ENCODE measurements around the gene OR6K3. TPM values are rescaled to one million over a fixed set of nuclear protein-coding genes. Genes with fewer than 3 reads are reported as not detected.
"Not testable (repeated sequence)": the region's sequence is repeated elsewhere in the genome, so short reads cannot be mapped to it uniquely, and the experiment has no call there.

OR6K3 gene
- total RNA-seq, 2 donors from 2014 or later, result not detected

DNA sequence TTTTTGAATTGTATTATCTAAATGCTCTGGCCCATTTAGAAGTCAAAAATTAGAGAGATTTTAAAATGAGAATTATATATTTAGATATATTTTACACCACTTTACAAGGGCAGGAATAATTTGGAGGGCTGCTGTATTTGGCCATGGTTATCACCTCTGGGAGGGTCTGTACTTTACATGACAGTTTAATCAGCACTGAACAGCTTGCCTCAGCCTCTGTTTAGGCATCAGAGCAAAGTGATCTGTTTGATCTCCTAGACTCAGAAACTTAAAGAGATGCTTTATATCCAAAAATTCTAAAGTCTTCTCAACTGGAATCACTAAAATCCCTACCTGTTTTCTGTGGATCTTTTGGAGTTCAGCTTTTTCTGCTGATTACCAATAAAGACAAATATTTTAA, 28.6 kb downstream of the OR6K3 start:
- TF ChIP-seq, protein P1, sequence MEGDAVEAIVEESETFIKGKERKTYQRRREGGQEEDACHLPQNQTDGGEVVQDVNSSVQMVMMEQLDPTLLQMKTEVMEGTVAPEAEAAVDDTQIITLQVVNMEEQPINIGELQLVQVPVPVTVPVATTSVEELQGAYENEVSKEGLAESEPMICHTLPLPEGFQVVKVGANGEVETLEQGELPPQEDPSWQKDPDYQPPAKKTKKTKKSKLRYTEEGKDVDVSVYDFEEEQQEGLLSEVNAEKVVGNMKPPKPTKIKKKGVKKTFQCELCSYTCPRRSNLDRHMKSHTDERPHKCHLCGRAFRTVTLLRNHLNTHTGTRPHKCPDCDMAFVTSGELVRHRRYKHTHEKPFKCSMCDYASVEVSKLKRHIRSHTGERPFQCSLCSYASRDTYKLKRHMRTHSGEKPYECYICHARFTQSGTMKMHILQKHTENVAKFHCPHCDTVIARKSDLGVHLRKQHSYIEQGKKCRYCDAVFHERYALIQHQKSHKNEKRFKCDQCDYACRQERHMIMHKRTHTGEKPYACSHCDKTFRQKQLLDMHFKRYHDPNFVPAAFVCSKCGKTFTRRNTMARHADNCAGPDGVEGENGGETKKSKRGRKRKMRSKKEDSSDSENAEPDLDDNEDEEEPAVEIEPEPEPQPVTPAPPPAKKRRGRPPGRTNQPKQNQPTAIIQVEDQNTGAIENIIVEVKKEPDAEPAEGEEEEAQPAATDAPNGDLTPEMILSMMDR (conservative IDR thresholded peaks at IDR 0.05), result no peak
- Mint-ChIP-seq H3K4me1 (no peaks in the 10 kb centered on the region), H3K9me3 (peaks cover 2% of the 10 kb centered on the region), H3K27ac (no peak overlapping the region), H3K27me3 (ENCODE audit: insufficient read depth) (peaks cover 2% of the 10 kb centered on the region), H3K4me3 (no peak overlapping the region), H3K36me3 (ENCODE audit: low read depth) (no peaks in the 10 kb centered on the region)
- Histone ChIP-seq H3K9me3 (ENCODE audit: control insufficient read depth, low read length) (no peaks in the 10 kb centered on the region), H3K36me3 (ENCODE audit: control insufficient read depth, insufficient read depth, low read length) (no peaks in the 10 kb centered on the region), H3K27me3 (ENCODE audit: control insufficient read depth, insufficient read depth, low read length, poor library complexity, severe bottlenecking) (no peaks in the 10 kb centered on the region), H3K4me1 (ENCODE audit: control insufficient read depth, insufficient read depth, low read length) (no peaks in the 10 kb centered on the region), H3K4me3 (ENCODE audit: low read length) (no peak overlapping the region), H3K9ac (ENCODE audit: extremely low read depth, low read length, poor library complexity, severe bottlenecking) (no peak overlapping the region), H3K27ac (ENCODE audit: low read depth, low read length) (no peak overlapping the region)
- DNase-seq, result no peak

DNA sequence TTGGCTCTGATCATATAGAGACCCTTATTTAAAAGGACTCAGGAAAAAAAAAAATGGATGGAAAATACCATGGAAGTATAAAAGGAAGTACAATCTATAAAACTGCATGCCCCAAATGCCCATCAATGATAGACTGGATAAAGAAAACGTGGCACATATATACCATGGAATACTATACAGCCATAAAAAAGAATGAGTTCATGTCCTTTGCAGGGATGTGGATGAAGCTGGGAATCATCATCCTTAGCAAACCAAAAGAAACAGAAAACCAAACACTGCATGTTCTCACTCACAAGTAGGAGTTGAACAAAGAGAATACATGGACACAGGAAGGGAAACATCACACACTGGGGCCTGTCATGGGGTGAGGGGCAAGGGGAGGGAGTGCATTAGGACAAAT, 29.4 kb downstream of the OR6K3 start:
- H3K9me3 Mint-ChIP-seq; H3K9me3 ChIP-seq (ENCODE audit: control insufficient read depth, low read length); H3K4me3 ChIP-seq (ENCODE audit: low read length); H3K9ac ChIP-seq (ENCODE audit: extremely low read depth, low read length, poor library complexity, severe bottlenecking); H3K36me3 Mint-ChIP-seq (ENCODE audit: low read depth); H3K27ac Mint-ChIP-seq; H3K36me3 ChIP-seq (ENCODE audit: control insufficient read depth, insufficient read depth, low read length); H3K4me3 Mint-ChIP-seq; H3K27me3 ChIP-seq (ENCODE audit: control insufficient read depth, insufficient read depth, low read length, poor library complexity, severe bottlenecking); H3K4me1 ChIP-seq (ENCODE audit: control insufficient read depth, insufficient read depth, low read length); H3K27me3 Mint-ChIP-seq (ENCODE audit: insufficient read depth); H3K4me1 Mint-ChIP-seq; H3K27ac ChIP-seq (ENCODE audit: low read depth, low read length); DNase-seq: not testable (repeated sequence)
- 83% methylated on average over 1 of the region's 1 CpG for WGBS, 2 experiments (ENCODE audit: insufficient coverage in 1 of 2, insufficient read length in 1 of 2)

DNA sequence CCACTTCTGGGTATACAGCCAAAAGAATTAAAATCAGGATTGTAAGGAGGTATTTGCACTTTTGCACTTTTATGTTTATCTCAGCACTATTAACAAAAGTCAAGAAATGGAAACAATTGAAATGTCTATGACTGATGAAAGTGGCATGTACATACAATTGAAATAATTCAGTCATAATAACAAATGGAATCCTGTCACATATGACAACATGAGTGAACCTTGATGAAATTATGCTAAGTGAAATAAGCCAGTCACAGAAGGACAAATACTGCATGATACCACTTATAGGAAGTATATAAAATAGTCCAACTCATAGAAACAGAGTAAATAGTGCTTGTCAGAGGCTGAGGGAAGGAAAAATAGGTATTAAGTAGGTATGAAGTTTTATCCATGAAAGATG, 30.6 kb downstream of the OR6K3 start:
- Histone ChIP-seq H3K4me3 (ENCODE audit: low read length) (no peak overlapping the region), H3K9me3 (ENCODE audit: control insufficient read depth, low read length) (no peaks in the 10 kb centered on the region), H3K36me3 (ENCODE audit: control insufficient read depth, insufficient read depth, low read length) (no peaks in the 10 kb centered on the region), H3K27ac (ENCODE audit: low read depth, low read length) (no peak overlapping the region), H3K4me1 (ENCODE audit: control insufficient read depth, insufficient read depth, low read length) (no peaks in the 10 kb centered on the region), H3K27me3 (ENCODE audit: control insufficient read depth, insufficient read depth, low read length, poor library complexity, severe bottlenecking) (no peaks in the 10 kb centered on the region), H3K9ac (ENCODE audit: extremely low read depth, low read length, poor library complexity, severe bottlenecking) (no peak overlapping the region)
- no peak for DNase-seq
- TF ChIP-seq, protein P1 (conservative IDR thresholded peaks at IDR 0.05), result no peak
- H3K9me3 Mint-ChIP-seq, result peaks cover 2% of the 10 kb centered on the region
- no peak overlapping the region for H3K4me3 Mint-ChIP-seq
- H3K36me3 Mint-ChIP-seq (ENCODE audit: low read depth), result no peaks in the 10 kb centered on the region
- H3K27ac Mint-ChIP-seq, result no peak overlapping the region
- peaks cover 2% of the 10 kb centered on the region for H3K27me3 Mint-ChIP-seq (ENCODE audit: insufficient read depth)
- no peaks in the 10 kb centered on the region for H3K4me1 Mint-ChIP-seq

DNA sequence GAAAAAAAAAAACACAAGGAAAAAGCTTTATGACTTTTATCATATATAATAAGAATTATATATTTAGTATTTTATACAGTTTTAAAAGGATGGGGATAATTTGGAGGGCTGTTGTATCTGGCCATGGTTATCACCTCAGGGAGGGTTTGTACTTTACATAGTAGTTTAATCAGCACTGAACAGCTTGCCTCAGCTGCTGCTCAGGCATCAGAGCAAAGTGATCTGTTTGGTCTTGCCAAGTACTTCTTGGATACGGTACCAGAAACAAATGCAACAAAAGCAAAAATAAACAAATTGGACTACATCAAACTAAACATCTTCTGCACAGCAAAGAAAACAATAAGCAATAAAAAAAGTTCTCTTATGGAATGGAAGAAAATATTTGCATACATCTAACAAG, 31.4 kb downstream of the OR6K3 start:
- Histone ChIP-seq H3K9ac (ENCODE audit: extremely low read depth, low read length, poor library complexity, severe bottlenecking) (no peak overlapping the region), H3K4me3 (ENCODE audit: low read length) (no peak overlapping the region), H3K4me1 (ENCODE audit: control insufficient read depth, insufficient read depth, low read length) (no peaks in the 10 kb centered on the region), H3K9me3 (ENCODE audit: control insufficient read depth, low read length) (no peaks in the 10 kb centered on the region), H3K27ac (ENCODE audit: low read depth, low read length) (no peak overlapping the region), H3K27me3 (ENCODE audit: control insufficient read depth, insufficient read depth, low read length, poor library complexity, severe bottlenecking) (no peaks in the 10 kb centered on the region), H3K36me3 (ENCODE audit: control insufficient read depth, insufficient read depth, low read length) (no peaks in the 10 kb centered on the region)
- Mint-ChIP-seq H3K9me3 (peaks cover 2% of the 10 kb centered on the region), H3K27me3 (ENCODE audit: insufficient read depth) (peaks cover 2% of the 10 kb centered on the region), H3K4me3 (no peak overlapping the region), H3K4me1 (no peaks in the 10 kb centered on the region), H3K36me3 (ENCODE audit: low read depth) (no peaks in the 10 kb centered on the region), H3K27ac (no peak overlapping the region)
- TF ChIP-seq, protein P1 (conservative IDR thresholded peaks at IDR 0.05), result no peak
- no peak for DNase-seq
- WGBS, 2 experiments (ENCODE audit: insufficient coverage in 1 of 2, insufficient read length in 1 of 2), result 92% methylated on average over 1 of the region's 1 CpG; no CpG with 5 or more reads in 1 of the 2 experiments

DNA sequence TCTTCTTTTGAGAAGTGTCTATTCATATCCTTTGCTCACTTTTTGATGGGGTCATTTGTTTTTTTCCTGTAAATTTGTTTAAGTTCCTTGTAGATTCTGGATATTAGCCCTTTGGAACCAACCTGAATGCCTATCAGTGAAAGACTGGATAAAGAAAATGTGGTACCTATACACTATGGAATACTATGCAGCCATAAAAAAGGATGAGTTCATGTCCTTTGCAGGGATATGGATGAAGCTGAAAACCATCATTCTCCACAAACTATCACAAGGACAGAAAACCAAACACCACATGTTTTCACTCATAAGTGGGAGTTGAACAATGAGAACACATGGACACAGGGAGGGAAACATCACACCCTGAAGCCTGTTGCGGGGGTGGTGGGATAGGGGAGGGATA, 32.2 kb downstream of the OR6K3 start:
- H3K27ac ChIP-seq (ENCODE audit: low read depth, low read length); H3K27me3 Mint-ChIP-seq (ENCODE audit: insufficient read depth); H3K36me3 Mint-ChIP-seq (ENCODE audit: low read depth); H3K36me3 ChIP-seq (ENCODE audit: control insufficient read depth, insufficient read depth, low read length); H3K27me3 ChIP-seq (ENCODE audit: control insufficient read depth, insufficient read depth, low read length, poor library complexity, severe bottlenecking); H3K4me3 ChIP-seq (ENCODE audit: low read length); H3K4me1 Mint-ChIP-seq; H3K4me3 Mint-ChIP-seq; H3K27ac Mint-ChIP-seq; DNase-seq; H3K9ac ChIP-seq (ENCODE audit: extremely low read depth, low read length, poor library complexity, severe bottlenecking); H3K9me3 ChIP-seq (ENCODE audit: control insufficient read depth, low read length); H3K9me3 Mint-ChIP-seq; H3K4me1 ChIP-seq (ENCODE audit: control insufficient read depth, insufficient read depth, low read length): not testable (repeated sequence)
- 92% methylated on average over 1 of the region's 1 CpG; no CpG with 5 or more reads in 1 of the 2 experiments for WGBS, 2 experiments (ENCODE audit: insufficient coverage in 1 of 2, insufficient read length in 1 of 2)
